Fibroblast of skin of right quadriceps (primary cell): Measurements from ENCODE around the gene EPHA8.

ENCODE experiments used
- DNase-seq: peaks from one replicate; pipeline ENCODE4 v3.0.0-alpha.2; 2013

Gene EPHA8

GRCh38 chr1:22569269-22569668 lies 6.0 kb downstream of the EPHA8 start:
- DNase-seq: no peak

- no peak for DNase-seq
Observed at GRCh38 chr1:22570140-22570909, 7.0 kb downstream of the EPHA8 start.

DNA sequence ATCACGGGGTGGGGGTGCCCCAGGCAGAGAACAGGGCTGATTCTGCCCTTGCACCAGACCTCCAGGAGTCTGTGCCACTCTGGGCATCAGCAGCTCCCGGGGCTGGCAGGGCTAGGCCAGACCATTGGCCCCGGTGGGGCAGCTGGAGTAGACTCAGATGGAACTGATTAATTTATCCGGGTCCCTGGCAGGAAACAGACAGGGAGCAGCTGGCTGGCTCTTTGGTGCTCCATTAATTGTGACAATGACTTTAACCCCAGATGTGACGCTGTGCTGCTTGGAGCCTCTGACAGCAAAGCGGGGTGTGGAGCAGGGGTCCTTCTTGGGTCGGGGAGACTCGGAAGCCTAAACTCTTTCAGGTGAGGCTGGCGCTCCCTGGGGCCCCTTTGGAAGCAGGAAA lies 9.5 kb downstream of the EPHA8 start:
- no peak for DNase-seq

- DNase-seq: no peak
Observed at GRCh38 chr1:22573237-22573636, 9.9 kb downstream of the EPHA8 start.

DNA sequence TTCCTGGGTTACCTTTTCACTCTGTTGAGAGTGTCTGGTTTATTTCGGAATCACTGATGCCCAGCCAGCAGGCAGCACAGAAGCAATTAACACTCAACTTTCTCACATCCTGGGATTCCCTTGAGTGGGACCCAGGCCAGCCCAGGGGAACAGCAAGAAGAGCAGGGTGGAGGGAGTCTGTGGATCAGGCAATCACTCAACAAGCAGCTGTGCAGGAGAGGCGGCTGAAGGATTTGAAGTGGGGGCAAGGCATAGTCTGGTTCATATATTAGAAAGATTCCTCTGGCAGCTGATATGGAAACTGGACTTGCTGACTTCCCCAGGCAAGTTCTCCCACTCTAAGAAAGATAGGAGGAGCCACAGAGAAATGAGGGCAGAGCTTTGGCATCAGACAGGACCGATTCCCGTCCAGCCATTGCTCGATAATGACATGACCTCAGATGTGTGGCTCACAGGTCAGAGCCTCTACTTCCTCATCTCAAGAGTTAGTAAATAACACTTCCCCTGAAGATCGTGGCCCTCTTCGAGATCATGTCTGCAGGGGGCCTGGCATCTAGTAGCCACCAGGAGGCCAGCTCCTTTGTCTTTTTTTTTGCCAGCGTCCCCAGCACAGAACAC lies 12.4 kb downstream of the EPHA8 start:
- no peak for DNase-seq

- no peak for DNase-seq
Observed at GRCh38 chr1:22576150-22576544, 12.9 kb downstream of the EPHA8 start.

GRCh38 chr1:22576617-22577016 lies 13.3 kb downstream of the EPHA8 start:
- DNase-seq: no peak

DNA sequence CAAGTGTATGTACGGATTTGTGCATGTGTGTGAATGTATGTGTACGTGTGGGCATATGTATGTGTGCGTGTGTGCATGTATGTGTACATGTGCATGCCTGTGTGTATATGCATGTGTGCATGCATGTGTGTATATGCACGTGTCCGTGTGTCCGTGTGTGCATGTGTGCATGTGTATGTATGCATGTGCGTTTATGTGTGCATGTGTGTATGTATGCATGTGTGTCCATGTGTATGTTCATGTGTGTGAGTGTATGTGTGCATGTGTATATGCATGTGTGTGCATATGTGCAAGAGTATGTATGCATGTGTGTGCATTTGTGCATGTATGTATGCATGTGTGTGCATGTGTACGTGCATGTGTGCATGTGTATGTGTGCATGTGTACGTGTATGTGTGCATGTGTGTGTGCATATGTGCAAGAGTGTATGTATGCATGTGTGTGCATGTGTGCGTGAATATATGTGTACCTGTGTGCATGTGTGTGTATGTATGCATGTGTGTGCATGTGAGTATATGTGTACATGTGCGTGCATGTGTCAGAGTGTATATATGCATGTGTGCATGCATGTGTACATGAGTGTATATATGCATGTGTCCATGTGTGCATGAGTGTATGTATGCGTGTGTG lies 15.6 kb downstream of the EPHA8 start:
- DNase-seq: no peak

- no peak for DNase-seq
Observed at GRCh38 chr1:22579541-22580155, 16.4 kb downstream of the EPHA8 start.

DNA sequence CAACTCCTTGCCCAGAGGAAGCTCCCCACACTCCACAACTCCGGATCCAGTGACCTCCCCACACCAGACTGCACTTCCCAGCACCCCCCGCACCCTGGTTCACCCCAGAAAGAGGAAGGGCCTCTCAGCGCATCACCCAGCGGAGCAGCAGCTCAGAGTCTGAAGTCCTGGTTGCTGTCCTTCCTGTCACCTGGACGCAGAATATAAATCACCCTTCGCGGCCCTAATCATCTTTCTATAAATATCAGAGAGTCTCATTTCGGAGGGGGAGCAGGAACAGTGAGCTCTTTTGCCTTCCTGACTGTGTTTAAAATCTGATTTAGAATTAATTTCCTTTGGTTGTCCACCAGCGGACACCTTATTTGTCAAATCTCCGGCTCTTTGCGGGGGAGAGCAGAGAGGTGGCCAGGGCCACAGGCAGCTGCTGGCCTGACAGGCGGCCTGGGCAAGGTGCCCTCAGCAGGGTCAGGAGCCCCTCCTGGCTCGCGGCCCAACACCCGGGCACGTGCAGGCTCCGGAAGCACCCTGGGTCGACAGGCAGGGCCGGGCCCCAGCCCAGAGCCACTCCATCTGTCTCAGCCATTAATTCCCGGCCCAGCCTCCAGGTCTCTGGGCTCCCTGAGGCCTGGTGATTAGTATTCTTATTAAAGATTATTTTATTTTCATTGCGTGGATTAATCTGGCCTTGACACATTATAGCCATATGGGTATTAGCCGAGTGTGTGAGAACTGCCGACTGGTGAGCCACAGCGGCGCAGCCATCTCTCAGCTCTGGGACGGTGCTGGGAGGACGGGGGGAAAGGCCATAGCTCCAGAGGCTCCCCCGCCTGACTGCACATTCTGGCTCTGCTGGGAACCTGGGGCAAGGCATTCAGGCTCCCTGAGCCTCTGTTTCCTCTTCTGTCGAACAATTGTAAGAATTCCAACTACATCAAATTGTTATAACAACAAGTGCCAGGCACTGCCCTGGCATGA lies 19.7 kb downstream of the EPHA8 start:
- no peak for DNase-seq

GRCh38 chr1:22584001-22584562 lies 20.8 kb downstream of the EPHA8 start:
- no peak for DNase-seq

DNA sequence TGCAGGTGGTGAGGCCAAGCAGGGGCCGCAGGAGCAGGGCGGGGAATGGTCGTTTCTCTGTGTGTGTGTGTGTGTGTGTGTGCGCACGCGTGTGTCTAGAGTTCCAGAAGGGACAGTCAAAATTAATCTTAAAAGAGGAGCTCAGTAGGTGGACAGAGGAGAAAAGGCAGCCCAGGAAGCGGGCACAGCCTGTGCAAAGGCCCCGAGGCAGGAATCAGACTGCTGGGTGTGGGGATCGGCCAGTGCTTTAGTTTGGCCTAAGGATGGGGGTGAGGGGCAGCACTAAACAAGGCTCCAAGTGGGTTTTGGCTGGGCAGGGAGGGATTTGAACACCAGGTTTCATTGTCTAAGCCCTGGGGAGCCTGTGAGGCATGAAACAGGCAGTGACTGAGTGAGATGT lies 21.7 kb downstream of the EPHA8 start:
- no peak for DNase-seq

DNA sequence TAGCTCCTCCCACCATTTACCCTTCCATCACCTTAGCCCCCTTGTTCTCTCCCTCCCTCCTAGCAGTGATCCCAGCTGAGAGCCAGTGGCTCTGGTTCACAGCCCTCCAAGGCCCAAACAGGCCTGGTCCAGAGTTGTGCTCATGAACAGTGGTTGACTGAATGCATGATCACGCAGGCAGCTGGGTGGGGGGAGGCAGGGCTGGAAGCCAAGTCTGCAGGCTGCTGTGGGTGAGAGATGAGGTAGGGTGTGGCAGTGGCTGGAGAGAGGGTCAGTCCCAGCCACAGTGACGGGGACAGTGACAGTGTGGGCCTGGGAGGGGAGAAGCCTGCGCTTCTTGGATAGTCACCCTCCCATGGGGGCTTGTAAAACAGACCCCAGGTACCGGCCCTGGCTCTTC lies 22.2 kb downstream of the EPHA8 start:
- no peak for DNase-seq

- no peak for DNase-seq
Observed at GRCh38 chr1:22586356-22587130, 23.3 kb downstream of the EPHA8 start.

GRCh38 chr1:22587247-22587646 lies 24.0 kb downstream of the EPHA8 start:
- no peak for DNase-seq

DNA sequence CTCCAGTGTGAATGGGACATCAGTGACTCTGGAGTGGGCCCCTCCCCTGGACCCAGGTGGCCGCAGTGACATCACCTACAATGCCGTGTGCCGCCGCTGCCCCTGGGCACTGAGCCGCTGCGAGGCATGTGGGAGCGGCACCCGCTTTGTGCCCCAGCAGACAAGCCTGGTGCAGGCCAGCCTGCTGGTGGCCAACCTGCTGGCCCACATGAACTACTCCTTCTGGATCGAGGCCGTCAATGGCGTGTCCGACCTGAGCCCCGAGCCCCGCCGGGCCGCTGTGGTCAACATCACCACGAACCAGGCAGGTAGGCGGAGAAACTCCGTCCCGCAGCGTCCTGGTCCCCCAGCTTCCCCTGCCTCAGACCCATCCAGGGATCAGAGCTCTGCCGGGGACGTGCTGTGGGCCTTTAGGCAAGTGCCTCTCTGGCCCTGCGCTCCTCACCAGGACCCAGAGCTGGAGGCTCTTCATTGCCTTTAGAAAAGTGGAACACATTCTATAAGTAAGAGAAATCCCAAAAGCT lies 25.7 kb downstream of the EPHA8 start:
- DNase-seq: no peak

- no peak for DNase-seq
Observed at GRCh38 chr1:22591576-22591975, 28.3 kb downstream of the EPHA8 start.

DNA sequence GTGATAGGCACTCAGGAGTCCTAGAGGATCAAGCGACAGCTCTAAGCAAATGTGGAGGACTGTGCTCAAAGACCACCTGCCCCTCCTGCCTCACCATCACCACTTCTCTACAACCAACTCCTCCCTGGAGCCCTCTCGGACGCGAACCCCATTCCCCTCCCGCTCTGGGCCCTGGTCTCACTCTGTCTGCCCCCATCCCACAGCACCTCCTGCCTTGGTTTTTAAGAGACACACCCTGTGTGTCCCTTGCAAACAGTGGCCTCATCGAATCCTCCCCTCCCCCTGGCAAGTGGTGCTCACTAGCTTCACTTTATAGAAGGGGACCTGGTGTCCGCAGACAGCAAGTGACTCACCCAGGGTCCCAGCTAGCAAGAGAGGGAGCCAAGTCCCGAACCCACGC lies 28.8 kb downstream of the EPHA8 start:
- DNase-seq: no peak

GRCh38 chr1:22592919-22593790 lies 29.9 kb downstream of the EPHA8 start:
- DNase-seq: no peak

DNA sequence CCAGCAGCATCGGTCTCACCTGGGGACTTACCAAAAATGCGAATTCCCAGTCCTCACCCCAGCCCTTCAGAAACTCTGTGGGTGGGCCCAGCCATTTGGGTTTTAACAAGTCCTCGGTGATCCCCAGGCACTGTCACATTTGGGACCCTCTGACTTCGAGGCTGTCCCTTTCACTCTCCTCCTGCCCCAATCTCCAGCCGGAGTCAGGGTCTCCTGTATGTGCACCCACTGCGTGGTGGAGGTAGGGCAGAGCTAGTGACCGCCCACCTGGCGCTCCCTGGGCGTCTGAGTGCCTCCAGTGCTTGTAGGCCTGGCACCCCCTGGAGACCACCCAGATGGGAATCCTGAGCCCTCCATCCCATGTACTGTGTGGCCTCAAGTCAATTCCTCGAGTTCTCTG lies 31.1 kb downstream of the EPHA8 start:
- no peak for DNase-seq
